Measurements from ENCODE around the gene LAMB1. TPM values are rescaled to one million over a fixed set of nuclear protein-coding genes. Genes with fewer than 3 reads are reported as not detected.

The LAMB1 gene
- polyA plus RNA-seq, 1 experiment: 266 TPM

DNA sequence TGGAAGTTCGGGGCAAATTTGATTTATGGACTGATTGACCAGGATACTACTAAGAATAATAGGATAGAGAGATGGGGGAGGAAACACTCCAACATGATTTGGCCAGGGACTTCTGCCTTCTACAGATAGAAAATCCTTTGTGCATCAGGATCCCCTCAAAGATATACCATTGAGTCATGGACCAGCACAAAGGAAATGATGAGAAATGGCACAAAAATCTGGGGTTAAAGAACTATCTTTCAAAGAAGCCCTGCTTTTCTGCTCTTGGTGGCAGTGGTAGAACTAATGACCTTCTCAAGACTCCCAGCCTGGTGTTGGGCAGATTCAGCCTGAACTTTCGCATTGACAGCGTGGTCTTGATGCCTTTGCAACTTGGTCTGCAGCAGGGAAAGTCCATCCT lies 27.6 kb upstream of the LAMB1 start:
- Histone ChIP-seq H3K4me3 (ENCODE audit: low read depth, low read length) (no peak overlapping the region), H3K27ac (ENCODE audit: low read depth, low read length) (no peak overlapping the region), H3K27me3 (ENCODE audit: control insufficient read depth, insufficient read depth, low read length) (no peaks in the 10 kb centered on the region), H3K9me3 (ENCODE audit: control insufficient read depth, insufficient read depth, low read length) (no peaks in the 10 kb centered on the region)
- ChIA-PET POLR2A (no interaction called here), CTCF (no interaction called here)
- no peak for DNase-seq (ENCODE audit: low read depth, low spot score)
- TF ChIP-seq, protein P1, sequence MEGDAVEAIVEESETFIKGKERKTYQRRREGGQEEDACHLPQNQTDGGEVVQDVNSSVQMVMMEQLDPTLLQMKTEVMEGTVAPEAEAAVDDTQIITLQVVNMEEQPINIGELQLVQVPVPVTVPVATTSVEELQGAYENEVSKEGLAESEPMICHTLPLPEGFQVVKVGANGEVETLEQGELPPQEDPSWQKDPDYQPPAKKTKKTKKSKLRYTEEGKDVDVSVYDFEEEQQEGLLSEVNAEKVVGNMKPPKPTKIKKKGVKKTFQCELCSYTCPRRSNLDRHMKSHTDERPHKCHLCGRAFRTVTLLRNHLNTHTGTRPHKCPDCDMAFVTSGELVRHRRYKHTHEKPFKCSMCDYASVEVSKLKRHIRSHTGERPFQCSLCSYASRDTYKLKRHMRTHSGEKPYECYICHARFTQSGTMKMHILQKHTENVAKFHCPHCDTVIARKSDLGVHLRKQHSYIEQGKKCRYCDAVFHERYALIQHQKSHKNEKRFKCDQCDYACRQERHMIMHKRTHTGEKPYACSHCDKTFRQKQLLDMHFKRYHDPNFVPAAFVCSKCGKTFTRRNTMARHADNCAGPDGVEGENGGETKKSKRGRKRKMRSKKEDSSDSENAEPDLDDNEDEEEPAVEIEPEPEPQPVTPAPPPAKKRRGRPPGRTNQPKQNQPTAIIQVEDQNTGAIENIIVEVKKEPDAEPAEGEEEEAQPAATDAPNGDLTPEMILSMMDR (IDR thresholded peaks at IDR 0.05; ENCODE audit: low read depth, low read length): no peak

DNA sequence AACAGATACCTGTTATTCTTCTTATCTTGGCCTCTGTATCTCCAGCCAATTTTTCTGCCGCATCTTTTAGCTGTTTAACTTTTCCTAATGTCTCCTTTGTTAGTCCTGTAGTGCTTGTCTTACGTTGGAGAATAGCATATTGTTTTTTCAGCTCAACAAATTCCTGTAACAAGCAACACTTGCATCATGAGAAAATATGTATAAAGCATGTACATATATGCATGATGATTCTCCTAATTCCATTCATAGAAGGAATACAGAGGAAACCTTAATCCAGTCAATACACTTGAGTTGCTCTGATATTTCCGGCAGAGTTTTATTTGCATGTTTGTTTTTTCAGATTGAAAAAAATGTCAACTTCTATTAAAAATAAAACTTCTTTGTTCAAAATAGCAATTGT lies 26.1 kb upstream of the LAMB1 start:
- ChIA-PET CTCF (interaction anchor here (1.8 kb wide), 1 partner anchor 117 kb away, joined by 8 read pairs; no protein-coding TSS in a partner anchor), POLR2A (no interaction called here)
- no peak overlapping the region for H3K4me3 ChIP-seq (ENCODE audit: low read depth, low read length)
- no peaks in the 10 kb centered on the region for H3K9me3 ChIP-seq (ENCODE audit: control insufficient read depth, insufficient read depth, low read length)
- no peak overlapping the region for H3K27ac ChIP-seq (ENCODE audit: low read depth, low read length)
- H3K27me3 ChIP-seq (ENCODE audit: control insufficient read depth, insufficient read depth, low read length): no peaks in the 10 kb centered on the region
- no peak for DNase-seq (ENCODE audit: low read depth, low spot score)
- TF ChIP-seq, protein P1 (IDR thresholded peaks at IDR 0.05; ENCODE audit: low read depth, low read length): no peak

DNA sequence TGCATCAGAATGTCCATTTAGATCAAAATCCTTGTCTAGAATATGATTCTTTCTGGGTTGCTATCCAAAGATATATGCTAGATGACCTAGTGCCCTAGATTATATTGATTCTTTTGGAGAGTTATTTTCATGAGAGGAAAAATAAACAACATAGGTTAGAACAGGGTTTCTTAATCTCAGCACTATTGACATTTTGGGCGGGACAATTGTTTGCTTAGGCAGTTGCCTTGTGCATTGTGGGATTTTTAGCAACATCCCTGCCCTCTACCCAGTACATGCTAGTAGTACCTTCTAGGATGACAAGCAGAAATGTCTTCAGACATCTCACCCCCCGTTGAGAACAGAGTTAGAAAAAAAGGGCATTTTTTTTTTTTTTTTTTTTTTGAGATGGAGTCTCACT lies 25.1 kb upstream of the LAMB1 start:
- ChIA-PET CTCF (interaction anchor here (0.7 kb wide), 1 partner anchor 138 kb away, joined by 4 read pairs; no protein-coding TSS in a partner anchor), POLR2A (no interaction called here)
- H3K27ac ChIP-seq (ENCODE audit: low read depth, low read length): no peak overlapping the region
- TF ChIP-seq, protein P1 (IDR thresholded peaks at IDR 0.05; ENCODE audit: low read depth, low read length): no peak
- no peaks in the 10 kb centered on the region for H3K9me3 ChIP-seq (ENCODE audit: control insufficient read depth, insufficient read depth, low read length)
- no peak for DNase-seq (ENCODE audit: low read depth, low spot score)
- H3K27me3 ChIP-seq (ENCODE audit: control insufficient read depth, insufficient read depth, low read length): no peaks in the 10 kb centered on the region
- no peak overlapping the region for H3K4me3 ChIP-seq (ENCODE audit: low read depth, low read length)

DNA sequence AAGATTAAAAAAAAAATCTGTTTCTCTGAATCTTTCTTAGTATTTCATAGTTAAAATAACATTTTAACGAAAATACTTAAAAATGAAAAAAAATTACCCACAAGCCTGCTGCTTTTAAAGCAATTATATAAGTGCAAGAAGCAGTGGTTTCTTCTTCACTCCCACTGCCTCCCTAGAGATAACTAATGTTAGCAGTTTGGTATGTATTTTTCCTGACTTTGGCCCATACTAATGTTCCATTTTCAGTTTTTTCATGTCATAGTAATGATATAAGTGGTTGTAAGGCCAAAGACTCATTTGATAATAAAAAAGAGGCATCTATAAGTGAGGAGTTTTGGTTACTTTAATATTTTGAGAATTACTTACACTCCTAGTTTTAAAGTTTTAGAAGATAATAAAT lies 24.3 kb upstream of the LAMB1 start:
- ChIA-PET CTCF (no interaction called here), POLR2A (no interaction called here)
- TF ChIP-seq, protein P1 (IDR thresholded peaks at IDR 0.05; ENCODE audit: low read depth, low read length): no peak
- Histone ChIP-seq H3K4me3 (ENCODE audit: low read depth, low read length) (no peak overlapping the region), H3K9me3 (ENCODE audit: control insufficient read depth, insufficient read depth, low read length) (no peaks in the 10 kb centered on the region), H3K27me3 (ENCODE audit: control insufficient read depth, insufficient read depth, low read length) (no peaks in the 10 kb centered on the region), H3K27ac (ENCODE audit: low read depth, low read length) (no peak overlapping the region)
- DNase-seq (ENCODE audit: low read depth, low spot score): no peak

DNA sequence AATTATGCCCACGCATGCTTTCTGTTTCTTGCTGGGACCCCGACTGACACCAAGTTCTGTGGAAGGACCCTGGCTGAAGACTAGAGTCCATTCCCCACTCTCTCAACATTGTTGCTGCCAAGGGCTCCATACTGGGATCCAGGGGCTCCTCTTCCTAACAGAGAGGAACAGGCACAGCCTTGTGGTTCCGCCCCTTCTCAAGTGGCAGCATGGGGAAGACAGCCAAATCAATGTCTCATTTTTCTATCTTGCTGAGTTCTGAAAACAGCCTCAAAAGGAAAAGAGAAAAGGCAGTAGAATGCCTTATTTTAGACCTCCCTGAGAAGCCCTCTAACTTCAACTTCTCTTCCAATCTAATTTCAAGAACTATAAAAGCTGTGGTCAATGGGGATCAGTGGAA lies 23.7 kb upstream of the LAMB1 start:
- no peak for DNase-seq (ENCODE audit: low read depth, low spot score)

More for the DNA sequence above, 23.7 kb upstream of the LAMB1 start:
- TF ChIP-seq, protein P1 (IDR thresholded peaks at IDR 0.05; ENCODE audit: low read depth, low read length): no peak
- POLR2A ChIA-PET: no interaction called here
- CTCF ChIA-PET: no interaction called here
- no peak overlapping the region for H3K27ac ChIP-seq (ENCODE audit: low read depth, low read length)
- no peaks in the 10 kb centered on the region for H3K9me3 ChIP-seq (ENCODE audit: control insufficient read depth, insufficient read depth, low read length)
- no peak overlapping the region for H3K4me3 ChIP-seq (ENCODE audit: low read depth, low read length)
- H3K27me3 ChIP-seq (ENCODE audit: control insufficient read depth, insufficient read depth, low read length): no peaks in the 10 kb centered on the region

Data from AG04450 (cell line).